Measurements from ENCODE around the gene KMT2A.

- TF ChIP-seq EZH2 (IDR thresholded peaks at IDR 0.05) (no peak), EZH2phosphoT487 (IDR thresholded peaks at IDR 0.05) (no peak)
These were observed 5.3 kb upstream of the KMT2A start for GRCh38 chr11:118430956-118431355.
